Cardiac muscle cell (in vitro differentiated cells and primary cell): Measurements from ENCODE around the gene SYT1. TPM values are rescaled to one million over a fixed set of nuclear protein-coding genes. Genes with fewer than 3 reads are reported as not detected.

Experiments
- DNase-seq, 2 donors: peaks; one replicate each; pipeline versions ENCODE4 v3.0.0 to v3.0.0-alpha.2; 2010 to 2017; ENCODE audit warnings: low read depth in 1 of 2, low spot score in 1 of 2
- H3K27ac ChIP-seq: fragments of 200-600 bp; sonication (generic); 2 replicates; pipeline ENCODE4 v1.5.1; 2016
- H3K27me3 ChIP-seq: fragments of 200-600 bp; sonication (generic); 2 replicates; pipeline ENCODE4 v1.6.0; 2016; ENCODE audit warnings: control low read depth
- H3K36me3 ChIP-seq: fragments of 200-600 bp; sonication (generic); 2 replicates; pipeline ENCODE4 v1.5.1; 2016; ENCODE audit warnings: control low read depth
- H3K4me1 ChIP-seq: fragments of 200-600 bp; sonication (generic); 2 replicates; pipeline ENCODE4 v1.8.1; 2017; ENCODE audit warnings: low read depth, mild to moderate bottlenecking, mixed run types
- H3K4me3 ChIP-seq: fragments of 200-600 bp; sonication (generic); 2 replicates; pipeline ENCODE4 v1.5.1; 2016; ENCODE audit warnings: mild to moderate bottlenecking
- H3K9me3 ChIP-seq: fragments of 200-600 bp; sonication (generic); 2 replicates; pipeline ENCODE4 v1.5.1; 2017; ENCODE audit warnings: low read depth, mild to moderate bottlenecking, control low read depth
- CTCF ChIP-seq: IDR thresholded peaks from 2 replicates; pipeline ENCODE4 v1.5.1; 2012; ENCODE audit warnings: low read depth, mild to moderate bottlenecking, low read length
- polyA plus RNA-seq: library from polyadenylated mRNA; unstranded; fragments of >200 nt; fragmentation: Nextera tagmentation; extraction: Ambion mirVana; gene quantifications from 2 replicates; pipeline ENCODE4 v1.2.1, GENCODE V29; 2016
- total RNA-seq: library from RNA; depleted of rRNA; stranded (reverse); fragments of >200 nt; gene quantifications from 2 replicates; pipeline ENCODE4 v1.2.3, GENCODE V29; 2016

SYT1 gene
- total and polyA plus RNA-seq, 2 experiments from 2014 or later, result 0.50 to 0.66 TPM

- Histone ChIP-seq H3K4me1 (no peaks in the 10 kb centered on the region), H3K27me3 (no peaks in the 10 kb centered on the region), H3K27ac (no peak overlapping the region), H3K4me3 (no peak overlapping the region), H3K9me3 (no peaks in the 10 kb centered on the region), H3K36me3 (no peaks in the 10 kb centered on the region)
- no peak for TF ChIP-seq CTCF
- no peak for DNase-seq
Observed at GRCh38 chr12:79057540-79057939, 193.0 kb downstream of the SYT1 start.

DNA sequence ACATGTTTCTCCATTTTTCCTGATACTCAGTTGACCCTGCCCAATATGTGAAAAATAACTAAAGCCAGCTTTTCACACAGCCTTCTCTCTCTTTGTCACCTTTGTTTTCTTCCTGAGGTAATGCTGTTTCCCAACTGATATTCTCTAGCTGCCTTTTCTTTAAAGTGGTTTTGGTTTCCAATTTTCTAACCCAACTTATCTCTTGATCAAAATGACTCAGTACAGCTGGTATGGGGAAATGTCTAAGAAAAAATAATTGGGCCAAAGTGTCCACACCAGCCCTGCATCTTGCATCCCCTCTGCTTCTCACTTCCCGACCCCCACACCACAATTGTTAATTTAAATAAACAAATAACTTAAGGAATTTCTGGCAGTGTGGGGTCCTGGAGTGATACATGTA is 193.8 kb downstream of the SYT1 start:
- H3K27ac ChIP-seq, result no peak overlapping the region
- peak in 1 of 2 donors; percentile 39 for DNase-seq
- no peak for TF ChIP-seq CTCF
- H3K4me3 ChIP-seq, result no peak overlapping the region
- no peaks in the 10 kb centered on the region for H3K36me3 ChIP-seq
- H3K9me3 ChIP-seq, result no peaks in the 10 kb centered on the region
- no peaks in the 10 kb centered on the region for H3K4me1 ChIP-seq
- no peaks in the 10 kb centered on the region for H3K27me3 ChIP-seq

GRCh38 chr12:79059557-79059956 is 195.0 kb downstream of the SYT1 start:
- TF ChIP-seq CTCF, result no peak
- Histone ChIP-seq H3K4me3 (no peak overlapping the region), H3K27ac (no peak overlapping the region), H3K4me1 (no peaks in the 10 kb centered on the region), H3K36me3 (no peaks in the 10 kb centered on the region), H3K9me3 (no peaks in the 10 kb centered on the region), H3K27me3 (no peaks in the 10 kb centered on the region)
- DNase-seq, result no peak

DNA sequence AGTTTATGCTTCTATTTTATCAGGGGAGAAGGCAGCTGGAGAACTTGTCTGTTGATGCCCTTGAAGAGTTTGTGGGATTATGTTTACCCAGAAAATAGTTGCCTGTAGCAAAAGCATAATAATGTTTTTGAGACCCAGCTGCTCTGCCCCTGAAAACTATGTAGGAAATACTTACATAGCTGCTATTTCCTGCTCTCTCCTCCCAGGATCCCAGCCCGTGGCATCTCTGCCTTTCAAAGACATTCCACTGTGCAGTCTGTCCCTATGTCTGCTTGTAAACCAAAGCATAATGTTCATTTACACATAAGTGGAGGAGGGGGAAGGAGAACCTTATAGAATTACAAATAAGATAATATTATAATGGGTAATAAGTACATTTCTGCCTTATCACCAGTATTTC is 198.7 kb downstream of the SYT1 start:
- H3K27me3 ChIP-seq, result no peaks in the 10 kb centered on the region
- H3K4me3 ChIP-seq, result no peak overlapping the region
- no peaks in the 10 kb centered on the region for H3K36me3 ChIP-seq
- no peaks in the 10 kb centered on the region for H3K9me3 ChIP-seq
- no peaks in the 10 kb centered on the region for H3K4me1 ChIP-seq
- peak in 1 of 2 donors; percentile 23 for DNase-seq
- no peak for TF ChIP-seq CTCF
- no peak overlapping the region for H3K27ac ChIP-seq

- Histone ChIP-seq H3K9me3 (no peaks in the 10 kb centered on the region), H3K36me3 (no peaks in the 10 kb centered on the region), H3K27me3 (no peaks in the 10 kb centered on the region), H3K27ac (no peak overlapping the region), H3K4me1 (no peaks in the 10 kb centered on the region), H3K4me3 (no peak overlapping the region)
- no peak for TF ChIP-seq CTCF
- no peak for DNase-seq
Observed at GRCh38 chr12:79067977-79068376, 203.4 kb downstream of the SYT1 start.

- H3K9me3 ChIP-seq, result no peaks in the 10 kb centered on the region
- no peak for DNase-seq
- no peak for TF ChIP-seq CTCF
- no peaks in the 10 kb centered on the region for H3K36me3 ChIP-seq
- H3K27ac ChIP-seq, result no peak overlapping the region
- H3K4me3 ChIP-seq, result no peak overlapping the region
- H3K4me1 ChIP-seq, result no peaks in the 10 kb centered on the region
- no peaks in the 10 kb centered on the region for H3K27me3 ChIP-seq
Observed at GRCh38 chr12:79069009-79069408, 204.4 kb downstream of the SYT1 start.
